Fibroblast of pulmonary artery (primary cell): ENCODE data around the gene MYO1B.

Experiments used
- DNase-seq: peaks from one replicate; pipeline ENCODE4 v3.0.0-alpha.2; 2010; ENCODE audit warnings: low read depth
- H3K4me3 ChIP-seq: replicated peaks from 2 replicates; pipeline ENCODE4 v1.5.1; 2011; ENCODE audit warnings: low read depth, mild to moderate bottlenecking, control low read depth, low read length, moderate library complexity
- CTCF ChIP-seq: IDR thresholded peaks from 2 replicates; pipeline ENCODE4 v1.5.1; 2011; ENCODE audit warnings: mild to moderate bottlenecking, control low read depth, low read length, inconsistent platforms; ENCODE audit errors: missing control alignments

MYO1B gene

GRCh38 chr2:191246820-191247380 is 1.7 kb downstream of the MYO1B start:
- no peak for TF ChIP-seq CTCF
- peak; percentile 31 for DNase-seq
- peak overlapping the region; percentile 78 for H3K4me3 ChIP-seq

GRCh38 chr2:191247381-191248057 is 2.3 kb downstream of the MYO1B start:
- TF ChIP-seq CTCF = no peak
- peak; percentile 94 for DNase-seq
- peak overlapping the region; percentile 78 for H3K4me3 ChIP-seq

GRCh38 chr2:191249156-191249813 is 4.1 kb downstream of the MYO1B start:
- DNase-seq = peak; percentile 20
- H3K4me3 ChIP-seq = no peak overlapping the region
- no peak for TF ChIP-seq CTCF

- no peak overlapping the region for H3K4me3 ChIP-seq
- peak; percentile 16 for DNase-seq
- TF ChIP-seq CTCF = no peak
Measured at GRCh38 chr2:191250400-191250799, 5.2 kb downstream of the MYO1B start.

- H3K4me3 ChIP-seq = no peak overlapping the region
- no peak for TF ChIP-seq CTCF
- DNase-seq = no peak
Measured at GRCh38 chr2:191250986-191251385, 5.8 kb downstream of the MYO1B start.

GRCh38 chr2:191252699-191253098 is 7.5 kb downstream of the MYO1B start:
- TF ChIP-seq CTCF = no peak
- DNase-seq = no peak
- H3K4me3 ChIP-seq = no peak overlapping the region
